ENCODE measurements around the gene TOP3A.

GRCh38 chr17:18314731-18315561 lies at the start of gene TOP3A, which contains the start of gene SMCR8:
- TF ChIP-seq POLR2A (IDR thresholded peaks at IDR 0.05) = peak in 1 of 2 donors; percentile 34
- peak in 1 of 12 donors; percentile 6 for TF ChIP-seq CTCF (IDR thresholded peaks at IDR 0.05)
